SU-DHL-6 (cell line): ENCODE measurements around the gene MYH6.

Experiments used
- H2AFZ ChIP-seq: fragments of 200-600 bp; sonication (generic); 2 replicates; pipeline ENCODE4 v1.6.1; 2014; ENCODE audit warnings: low read depth, mild to moderate bottlenecking, moderate library complexity, mixed read lengths, antibody characterized with exemption, low read length; ENCODE audit not compliant: severe bottlenecking
- H3F3A ChIP-seq: fragments of 200-600 bp; shearing (Covaris generic); 2 replicates; pipeline ENCODE4 v1.6.0; 2016; ENCODE audit warnings: antibody characterized with exemption, mild to moderate bottlenecking; ENCODE audit not compliant: insufficient read depth
- H3K27ac ChIP-seq: fragments of 200-600 bp; sonication (generic); 2 replicates; pipeline ENCODE4 v1.5.1; 2016; ENCODE audit warnings: low read depth, mild to moderate bottlenecking, low read length, moderate library complexity, mixed read lengths
- H3K27me3 ChIP-seq: fragments of 200-600 bp; sonication (generic), shearing (Covaris generic); 2 replicates; pipeline ENCODE4 v1.6.0; 2014; ENCODE audit warnings: mild to moderate bottlenecking, low read length
- H3K36me3 ChIP-seq: fragments of 200-600 bp; sonication (generic); 2 replicates; pipeline ENCODE4 v1.6.1; 2014; ENCODE audit warnings: mild to moderate bottlenecking, low read length, mixed read lengths
- H3K4me2 ChIP-seq: fragments of 300-600, 200-600 bp; shearing (Covaris generic), sonication (generic); 2 replicates; pipeline ENCODE4 v1.6.0; 2014; ENCODE audit warnings: low read length, low read depth, mild to moderate bottlenecking; ENCODE audit not compliant: poor library complexity, severe bottlenecking
- H3K4me3 ChIP-seq: fragments of 200-600 bp; sonication (generic); 2 replicates; pipeline ENCODE4 v1.5.1; 2014; ENCODE audit warnings: antibody characterized with exemption, low read length, mild to moderate bottlenecking, mixed read lengths; ENCODE audit not compliant: insufficient read depth, poor library complexity, severe bottlenecking
- H3K79me2 ChIP-seq: fragments of 200-600 bp; sonication (generic); 2 replicates; pipeline ENCODE4 v1.6.1; 2014; ENCODE audit warnings: mild to moderate bottlenecking, low read length, moderate library complexity; ENCODE audit not compliant: insufficient read depth
- H3K9ac ChIP-seq: fragments of 200-600 bp; sonication (generic); 2 replicates; pipeline ENCODE4 v1.7.0; 2014; ENCODE audit warnings: mild to moderate bottlenecking, low read length
- H3K9me2 ChIP-seq: fragments of 200-600 bp; sonication (generic); replicated peaks from 2 replicates; pipeline ENCODE4 v1.6.1; 2014; ENCODE audit warnings: low read length; ENCODE audit not compliant: insufficient read depth
- H3K9me3 ChIP-seq: fragments of 200-600 bp; sonication (generic); 2 replicates; pipeline ENCODE4 v1.6.1; 2014; ENCODE audit warnings: low read length, mixed read lengths; ENCODE audit not compliant: insufficient read depth
- H4K20me1 ChIP-seq: fragments of 200-600 bp; sonication (generic); 2 replicates; pipeline ENCODE4 v1.6.1; 2014; ENCODE audit warnings: low read depth, mild to moderate bottlenecking, antibody characterized with exemption, low read length, moderate library complexity, mixed read lengths
- CTCF ChIP-seq: fragments of 200-600 bp; sonication (generic); IDR thresholded peaks from one replicate; pipeline ENCODE4 v1.5.1; 2017; ENCODE audit warnings: antibody characterized with exemption, mild to moderate bottlenecking, low read length, moderate library complexity; ENCODE audit not compliant: insufficient read depth, poor library complexity, severe bottlenecking
- EZH2phosphoT487 ChIP-seq: fragments of 200-600 bp; sonication (generic), shearing (Covaris generic); conservative IDR thresholded peaks from 2 replicates; pipeline ENCODE4 v1.6.1; 2018; ENCODE audit warnings: mild to moderate bottlenecking, antibody characterized with exemption, low read length, moderate library complexity, mixed read lengths

Gene MYH6

DNA sequence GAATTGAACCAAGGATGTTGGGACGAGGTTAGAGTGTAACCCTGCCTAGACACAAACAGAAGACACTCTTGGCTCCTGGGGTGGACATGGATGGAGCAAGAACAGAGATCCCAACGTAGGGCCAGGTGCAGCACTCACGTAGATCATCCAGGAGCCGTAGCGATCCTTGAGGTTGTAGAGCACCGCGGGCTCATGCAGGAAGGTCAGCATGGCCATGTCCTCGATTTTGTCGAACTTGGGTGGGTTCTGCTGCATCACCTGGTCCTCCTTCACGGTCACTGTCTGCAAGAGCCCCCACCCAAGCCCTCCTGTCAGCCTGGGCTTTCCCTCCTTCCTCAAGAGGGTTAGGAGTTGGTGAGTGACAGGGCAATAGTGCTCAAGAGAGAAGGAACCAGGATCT is 24.9 kb upstream of the MYH6 start:
- H4K20me1 ChIP-seq, result no peaks in the 10 kb centered on the region
- no peaks in the 10 kb centered on the region for H3K79me2 ChIP-seq
- H3K27me3 ChIP-seq, result peaks cover 3% of the 10 kb centered on the region; the same call in 1 of the 2 replicates
- no peaks in the 10 kb centered on the region for H3K36me3 ChIP-seq
- H3K4me3 ChIP-seq, result no peak overlapping the region
- H3K9ac ChIP-seq, result no peak overlapping the region
- no peak overlapping the region for H3K27ac ChIP-seq
- H3K9me3 ChIP-seq, result no peaks in the 10 kb centered on the region
- no peak overlapping the region for H3K4me2 ChIP-seq
- no peak overlapping the region for H2AFZ ChIP-seq
- H3F3A ChIP-seq, result no peaks in the 10 kb centered on the region
- TF ChIP-seq CTCF (no peak), EZH2phosphoT487 (no peak)
- H3K9me2 ChIP-seq, result no peaks in the 10 kb centered on the region

- Histone ChIP-seq H3K9me3 (no peaks in the 10 kb centered on the region), H4K20me1 (no peaks in the 10 kb centered on the region), H3K4me2 (no peak overlapping the region), H3K4me3 (no peak overlapping the region), H3K9me2 (no peaks in the 10 kb centered on the region), H3K79me2 (no peaks in the 10 kb centered on the region), H3K36me3 (no peaks in the 10 kb centered on the region), H3K27ac (no peak overlapping the region), H2AFZ (no peak overlapping the region), H3F3A (no peaks in the 10 kb centered on the region), H3K27me3 (peaks cover 4% of the 10 kb centered on the region; the same call in 1 of the 2 replicates), H3K9ac (no peak overlapping the region)
- no peak for TF ChIP-seq CTCF
- TF ChIP-seq EZH2phosphoT487, result no peak
These were observed 24.2 kb upstream of the MYH6 start for GRCh38 chr14:23432102-23432925.

DNA sequence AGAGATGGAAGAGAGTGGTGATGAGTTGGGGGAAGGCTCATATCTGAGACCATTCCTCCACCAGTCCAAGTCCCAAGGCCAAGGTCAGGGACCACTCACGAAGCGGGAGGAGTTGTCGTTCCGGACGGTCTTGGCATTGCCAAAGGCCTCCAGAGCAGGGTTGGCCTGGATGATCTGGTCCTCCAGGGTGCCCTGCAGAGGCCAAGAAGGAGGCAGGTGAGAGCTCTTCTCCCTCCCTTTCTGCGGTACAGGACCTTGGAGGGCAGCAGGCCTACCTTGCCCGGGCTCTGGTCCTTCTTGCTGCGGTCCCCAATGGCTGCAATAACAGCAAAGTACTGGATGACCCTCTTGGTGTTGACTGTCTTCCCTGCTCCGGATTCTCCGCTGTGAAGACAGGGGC is 23.4 kb upstream of the MYH6 start:
- TF ChIP-seq CTCF (no peak), EZH2phosphoT487 (no peak)

More for the DNA sequence above, 23.4 kb upstream of the MYH6 start:
- Histone ChIP-seq H4K20me1 (no peaks in the 10 kb centered on the region), H2AFZ (no peak overlapping the region), H3K4me3 (no peak overlapping the region), H3K27ac (no peak overlapping the region), H3K79me2 (no peaks in the 10 kb centered on the region), H3K4me2 (no peak overlapping the region), H3K36me3 (no peaks in the 10 kb centered on the region), H3K27me3 (peaks cover 4% of the 10 kb centered on the region; the same call in 1 of the 2 replicates), H3K9ac (no peak overlapping the region), H3F3A (no peaks in the 10 kb centered on the region), H3K9me3 (no peaks in the 10 kb centered on the region), H3K9me2 (no peaks in the 10 kb centered on the region)
